Omental fat pad (tissue), 4 donors: ENCODE measurements around the gene RDH16. TPM values are rescaled to one million over a fixed set of nuclear protein-coding genes. Genes with fewer than 3 reads are reported as not detected.
"Not testable (repeated sequence)": the region's sequence is repeated elsewhere in the genome, so short reads cannot be mapped to it uniquely, and the experiment has no call there.

Source experiments
- ATAC-seq: fragments of 150-250 bp; one replicate; pipeline ENCODE4 v1.9.1; 2016; ENCODE audit warnings: mild to moderate bottlenecking, moderate library complexity; ENCODE audit not compliant: low FRiP score
- DNase-seq: peaks from one replicate; pipeline ENCODE4 v3.0.0-alpha.2; 2019; ENCODE audit warnings: low spot score
- total RNA-seq, 4 donors: library from RNA; depleted of rRNA; stranded (reverse); fragments of >200 nt; gene quantifications; one replicate each; pipeline ENCODE4 v1.1.0, GENCODE V29; 2016
- TF ChIP-seq, protein P1 (sequence below), 3 donors: fragments of 450-650 bp; IDR thresholded peaks; one replicate each; pipeline ENCODE4 v1.5.1; 2016 to 2017; ENCODE audit warnings: antibody characterized with exemption in 3 of 3, mild to moderate bottlenecking in 3 of 3, moderate library complexity in 2 of 3

The RDH16 gene
- total RNA-seq, 4 donors from 2014 or later, result 0.36 to 0.56 (median 0.47) TPM; not detected in 1

DNA sequence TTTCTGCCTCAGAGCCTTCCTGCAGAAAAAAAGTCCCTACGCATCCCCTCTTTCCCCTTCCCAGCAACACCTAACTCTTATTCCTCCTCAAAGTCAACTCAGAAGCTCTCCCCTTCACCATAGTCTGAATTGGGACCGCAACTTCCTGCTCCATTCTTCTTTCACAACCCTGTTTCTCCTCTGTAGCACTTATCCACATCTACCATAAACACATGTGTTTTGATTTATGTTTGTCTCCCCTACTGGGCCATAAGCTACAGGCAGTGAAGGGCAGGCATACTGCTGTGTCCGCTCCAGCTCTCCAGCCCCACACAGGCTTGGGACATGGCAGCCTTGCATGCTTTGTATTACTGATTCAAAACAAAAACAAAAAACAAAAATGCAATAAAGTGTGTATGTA lies 29.1 kb downstream of the RDH16 start:
- no peak for DNase-seq
- TF ChIP-seq, protein P1, sequence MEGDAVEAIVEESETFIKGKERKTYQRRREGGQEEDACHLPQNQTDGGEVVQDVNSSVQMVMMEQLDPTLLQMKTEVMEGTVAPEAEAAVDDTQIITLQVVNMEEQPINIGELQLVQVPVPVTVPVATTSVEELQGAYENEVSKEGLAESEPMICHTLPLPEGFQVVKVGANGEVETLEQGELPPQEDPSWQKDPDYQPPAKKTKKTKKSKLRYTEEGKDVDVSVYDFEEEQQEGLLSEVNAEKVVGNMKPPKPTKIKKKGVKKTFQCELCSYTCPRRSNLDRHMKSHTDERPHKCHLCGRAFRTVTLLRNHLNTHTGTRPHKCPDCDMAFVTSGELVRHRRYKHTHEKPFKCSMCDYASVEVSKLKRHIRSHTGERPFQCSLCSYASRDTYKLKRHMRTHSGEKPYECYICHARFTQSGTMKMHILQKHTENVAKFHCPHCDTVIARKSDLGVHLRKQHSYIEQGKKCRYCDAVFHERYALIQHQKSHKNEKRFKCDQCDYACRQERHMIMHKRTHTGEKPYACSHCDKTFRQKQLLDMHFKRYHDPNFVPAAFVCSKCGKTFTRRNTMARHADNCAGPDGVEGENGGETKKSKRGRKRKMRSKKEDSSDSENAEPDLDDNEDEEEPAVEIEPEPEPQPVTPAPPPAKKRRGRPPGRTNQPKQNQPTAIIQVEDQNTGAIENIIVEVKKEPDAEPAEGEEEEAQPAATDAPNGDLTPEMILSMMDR (IDR thresholded peaks at IDR 0.05), result no peak
- no peak for ATAC-seq

DNA sequence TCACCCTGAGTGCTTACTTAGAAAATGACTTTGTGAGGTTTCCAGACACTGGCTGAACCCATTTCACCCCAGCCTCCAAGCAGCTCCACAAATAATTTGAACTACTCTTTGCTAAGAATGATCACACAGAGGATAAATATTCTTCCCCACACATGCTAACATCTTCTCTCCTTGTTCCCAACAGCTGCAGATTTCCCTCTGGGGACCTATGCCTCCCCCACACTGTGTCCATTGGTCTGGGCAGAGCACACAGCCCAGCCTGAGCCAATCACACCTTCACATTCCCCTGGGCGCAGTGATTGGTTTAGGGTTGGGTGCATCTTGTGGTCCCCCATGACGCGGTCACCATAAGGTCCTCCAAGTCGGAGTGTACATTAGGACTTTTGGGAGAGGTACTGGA lies 30.1 kb downstream of the RDH16 start:
- ATAC-seq (no peak), DNase-seq (no peak)
- TF ChIP-seq, protein P1 (IDR thresholded peaks at IDR 0.05), result no peak

DNA sequence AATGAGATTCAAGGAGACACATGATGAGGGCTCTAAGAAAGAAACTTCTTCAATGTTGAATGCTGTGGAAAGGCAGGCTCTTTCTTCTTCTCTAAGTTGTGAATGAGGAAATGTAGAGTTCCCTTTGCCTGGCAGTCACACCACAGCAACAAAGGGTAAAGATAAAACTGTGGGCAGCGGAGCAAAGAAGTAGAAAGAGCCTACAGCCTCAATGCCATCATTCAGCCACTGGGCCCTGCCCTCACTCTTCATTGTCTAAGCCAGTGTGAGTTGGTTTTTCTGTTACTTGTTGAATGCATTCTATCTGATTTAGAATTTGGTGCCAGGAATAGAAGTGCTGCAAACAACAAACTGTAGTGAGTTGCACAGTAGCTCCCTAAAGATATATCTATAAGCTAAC lies 35.4 kb downstream of the RDH16 start:
- TF ChIP-seq, protein P1 (IDR thresholded peaks at IDR 0.05), result no peak
- DNase-seq (no peak), ATAC-seq (no peak)

DNA sequence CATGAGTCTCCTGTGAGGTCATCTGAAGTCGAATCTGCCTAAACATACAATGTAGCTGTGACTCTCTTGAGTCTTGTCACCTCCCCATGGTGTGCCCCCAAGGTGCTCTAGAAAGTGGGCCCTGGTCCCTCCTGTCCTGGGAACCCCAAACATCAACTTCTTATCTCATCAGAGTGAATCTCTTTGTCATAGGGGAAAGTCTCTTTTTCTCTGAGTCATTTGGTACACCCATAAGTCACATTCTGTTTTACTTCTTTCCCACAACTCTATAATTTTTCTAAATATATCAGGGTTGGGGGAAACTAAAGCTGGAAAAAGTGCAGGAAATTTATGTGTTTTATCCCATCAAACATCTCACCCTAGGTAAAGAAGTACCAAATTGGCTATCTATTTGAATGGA lies 36.1 kb downstream of the RDH16 start:
- DNase-seq (no peak), ATAC-seq (no peak)
- TF ChIP-seq, protein P1 (IDR thresholded peaks at IDR 0.05), result no peak

DNA sequence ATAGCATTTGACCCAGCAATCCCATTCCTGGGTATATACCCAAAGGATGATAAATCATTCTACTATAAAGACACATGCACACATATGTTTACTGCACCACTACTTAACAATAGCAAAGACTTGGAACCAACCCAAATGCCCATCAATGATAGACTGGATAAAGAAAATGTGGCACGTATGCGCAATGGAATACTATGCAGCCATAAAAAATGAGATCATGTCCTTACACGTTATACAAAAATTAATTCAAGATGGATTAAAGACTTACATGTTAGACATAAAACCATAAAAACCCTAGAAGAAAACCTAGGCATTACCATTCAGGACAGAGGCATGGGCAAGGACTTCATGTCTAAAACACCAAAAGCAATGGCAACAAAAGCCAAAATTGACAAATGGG lies 39.3 kb downstream of the RDH16 start:
- DNase-seq, ATAC-seq: not testable (repeated sequence)

DNA sequence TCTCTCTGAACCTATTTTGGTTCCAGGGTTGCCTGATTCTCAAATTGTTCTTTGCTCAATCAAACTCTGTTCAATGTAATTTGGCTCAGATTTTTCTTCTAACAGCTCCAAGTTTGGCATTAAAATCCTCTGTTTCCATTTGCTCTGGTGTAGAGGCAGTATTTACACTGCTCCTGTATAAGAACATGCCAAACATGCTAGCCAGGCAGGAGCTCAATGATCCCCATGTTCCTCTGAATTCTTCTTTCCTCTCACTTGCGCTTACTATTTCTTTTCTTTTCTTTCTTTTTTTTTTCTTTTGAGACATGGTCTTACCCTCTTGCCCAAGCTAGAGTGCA lies 40.4 kb downstream of the RDH16 start:
- no peak for DNase-seq
- TF ChIP-seq, protein P1 (IDR thresholded peaks at IDR 0.05), result no peak
- ATAC-seq, result no peak

DNA sequence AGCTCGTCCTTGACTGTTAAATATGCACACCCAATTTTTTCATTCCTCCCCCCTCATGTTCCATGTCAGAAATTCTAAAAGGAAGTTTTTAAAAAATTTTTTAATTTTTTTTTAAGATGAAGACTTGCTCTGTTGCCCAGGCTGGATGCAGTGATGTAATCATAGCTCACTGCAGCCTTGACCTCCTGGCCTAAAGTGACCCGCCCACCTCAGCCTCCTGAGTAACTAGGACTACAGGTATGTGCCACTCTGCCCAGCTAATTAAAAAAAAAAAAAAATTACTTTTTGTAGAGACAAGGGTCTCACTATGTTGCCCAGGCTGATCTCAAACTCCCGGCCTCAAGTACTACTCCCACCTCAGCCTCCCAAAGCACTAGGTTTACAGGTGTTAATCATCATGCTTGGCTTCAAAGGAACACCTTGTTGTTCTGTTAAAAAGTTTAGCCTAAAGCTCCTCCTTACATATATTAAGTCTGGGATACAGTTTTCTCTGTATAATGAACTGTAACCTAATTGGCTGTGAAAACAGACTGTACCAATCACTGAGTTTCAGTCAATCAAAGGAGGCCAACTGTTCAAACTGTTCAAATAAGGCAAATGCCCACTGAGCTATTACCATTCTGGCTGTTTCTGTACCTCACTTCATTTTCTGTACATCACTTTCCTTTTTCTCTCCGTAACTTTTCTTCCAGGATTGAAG lies 41.0 kb downstream of the RDH16 start:
- DNase-seq (no peak), ATAC-seq (no peak)
- TF ChIP-seq, protein P1 (IDR thresholded peaks at IDR 0.05), result no peak
